Esophagus muscularis mucosa (tissue), 3 donors: Measurements from ENCODE around the gene COG5.

ENCODE experiments used
- CTCF ChIP-seq, 3 experiments: fragments of 200-600 bp in 2 of 3; fragments of 450-650 bp in 1 of 3; sonication (generic) in 2 of 3; IDR thresholded peaks; one replicate each; pipeline ENCODE4 v1.5.1; 2017 to 2019; ENCODE audit warnings: antibody characterized with exemption in 3 of 3, mild to moderate bottlenecking in 2 of 3, moderate library complexity in 1 of 3
- POLR2A ChIP-seq: fragments of 450-650 bp; IDR thresholded peaks from one replicate; pipeline ENCODE4 v1.6.1; 2017; ENCODE audit warnings: antibody characterized with exemption, moderate library complexity, mild to moderate bottlenecking, low read depth
- POLR2AphosphoS5 ChIP-seq, 2 donors: sonication (generic); formaldehyde crosslinking; IDR thresholded peaks; one replicate each; pipeline ENCODE4 v1.6.1; 2017; ENCODE audit warnings: antibody characterized with exemption in 2 of 2

GRCh38 chr7:107169120-107170050, 394.3 kb downstream of the COG5 start:
- peak in 2 of 3 experiments; percentile 15 to 18 for TF ChIP-seq CTCF (IDR thresholded peaks at IDR 0.05)
- TF ChIP-seq POLR2A, result no peak
- TF ChIP-seq POLR2AphosphoS5 (IDR thresholded peaks at IDR 0.05), result peak; percentile 79 to 89
